ENCODE data around the gene PEDS1.

- no peak for TF ChIP-seq CTCF (IDR thresholded peaks at IDR 0.05)
- TF ChIP-seq POLR2A (IDR thresholded peaks at IDR 0.05) = no peak
Measured at GRCh38 chr20:50198716-50199115, 45.2 kb upstream of the PEDS1 start.

Data from upper lobe of left lung (tissue), 4 donors.